HepG2 (cell line): ENCODE data around the gene CHMP5. TPM values are rescaled to one million over a fixed set of nuclear protein-coding genes. Genes with fewer than 3 reads are reported as not detected.

ENCODE experiments used
- ATF1 ChIP-seq: IDR thresholded peaks from 2 replicates; pipeline ENCODE4 v1.6.1; 2016; ENCODE audit warnings: mild to moderate bottlenecking, control low read depth
- EP300 ChIP-seq, 3 experiments: sonication (generic) in 1 of 3; formaldehyde crosslinking in 1 of 3; IDR thresholded peaks; 2 replicates each; pipeline versions ENCODE4 v1.5.1 to v1.6.1; 2011 to 2020; ENCODE audit warnings: low read depth in 2 of 3, low read length in 2 of 3, borderline replicate concordance in 1 of 3, improper control_type of control experiment in 1 of 3, mild to moderate bottlenecking in 1 of 3, missing genetic modification reagents in 1 of 3, moderate library complexity in 1 of 3
- FOXO1 ChIP-seq: sonication (generic); formaldehyde crosslinking; IDR thresholded peaks from 2 replicates; pipeline ENCODE4 v1.4.0; 2020; ENCODE audit warnings: missing genetic modification reagents
- GZF1 ChIP-seq: sonication (generic); formaldehyde crosslinking; IDR thresholded peaks from 2 replicates; pipeline ENCODE4 v1.5.1; 2020; ENCODE audit warnings: mild to moderate bottlenecking, missing genetic modification reagents
- HNF4G ChIP-seq, 2 experiments: sonication (generic) in 1 of 2; formaldehyde crosslinking in 1 of 2; IDR thresholded peaks; 2 replicates each; pipeline versions ENCODE4 v1.4.0 to v1.6.1; 2011 to 2020; ENCODE audit warnings: borderline replicate concordance in 2 of 2, low read depth in 2 of 2, mild to moderate bottlenecking in 2 of 2, low read length in 1 of 2, missing genetic modification reagents in 1 of 2, moderate library complexity in 1 of 2
- MZF1 ChIP-seq: sonication (generic); formaldehyde crosslinking; IDR thresholded peaks from 2 replicates; pipeline ENCODE4 v1.8.1; 2023; ENCODE audit warnings: mild to moderate bottlenecking, missing genetic modification reagents, borderline replicate concordance
- SALL1 ChIP-seq: sonication (generic); formaldehyde crosslinking; IDR thresholded peaks from 2 replicates; pipeline ENCODE4 v1.8.0; 2022; ENCODE audit warnings: mild to moderate bottlenecking, missing genetic modification reagents
- SNAPC2 ChIP-seq: sonication (generic); formaldehyde crosslinking; IDR thresholded peaks from 2 replicates; pipeline ENCODE4 v1.8.1; 2022; ENCODE audit warnings: mild to moderate bottlenecking, missing genetic modification reagents
- ZFP82 ChIP-seq: sonication (generic); formaldehyde crosslinking; IDR thresholded peaks from 2 replicates; pipeline ENCODE4 v1.5.1; 2020; ENCODE audit warnings: mild to moderate bottlenecking, missing genetic modification reagents, borderline replicate concordance
- ZNF143 ChIP-seq: sonication (generic); formaldehyde crosslinking; IDR thresholded peaks from 2 replicates; pipeline ENCODE4 v1.4.0; 2020; ENCODE audit warnings: missing genetic modification reagents
- ZNF557 ChIP-seq: sonication (generic); formaldehyde crosslinking; IDR thresholded peaks from 2 replicates; pipeline ENCODE4 v1.4.0; 2020; ENCODE audit warnings: missing genetic modification reagents
- ZNF782 ChIP-seq: sonication (generic); formaldehyde crosslinking; IDR thresholded peaks from 2 replicates; pipeline ENCODE4 v1.4.0; 2020; ENCODE audit warnings: missing genetic modification reagents, mild to moderate bottlenecking, borderline replicate concordance
- ZNF883 ChIP-seq: sonication (generic); formaldehyde crosslinking; IDR thresholded peaks from 2 replicates; pipeline ENCODE4 v1.5.1; 2020; ENCODE audit warnings: mild to moderate bottlenecking, missing genetic modification reagents; ENCODE audit errors: not compliant biosample characterization
- polyA plus RNA-seq, 8 experiments: library from polyadenylated mRNA; depleted of rRNA in 3 of 8; stranded (reverse) in 7 of 8; unstranded in 1 of 8; fragments of >200 nt; fragmentation: Illumina TruSeq in 4 of 8; extraction: Trizol in 4 of 8; gene quantifications; 2 replicates each; pipeline versions ENCODE4 v1.2.1 to v1.2.3, GENCODE V29; 2011 to 2016; ENCODE audit warnings: low read depth in 4 of 8, missing spikeins in 1 of 8, mixed read lengths in 1 of 8; ENCODE audit not compliant: insufficient read depth in 1 of 8
- total RNA-seq, 5 experiments: library from RNA; depleted of rRNA; stranded (reverse); fragments of >200 nt; fragmentation: Illumina TruSeq; extraction: Trizol; gene quantifications; 2 replicates each; pipeline ENCODE4 v1.2.3, GENCODE V29; 2016; ENCODE audit warnings: low read depth in 1 of 5
- TF ChIP-seq, protein P1 (sequence below): sonication (generic); formaldehyde crosslinking; IDR thresholded peaks from 2 replicates; pipeline ENCODE4 v1.8.1; 2022; ENCODE audit warnings: mild to moderate bottlenecking, missing genetic modification reagents
- TF ChIP-seq, protein P2 (sequence below): sonication (generic); formaldehyde crosslinking; IDR thresholded peaks from 2 replicates; pipeline ENCODE4 v1.4.0; 2020; ENCODE audit warnings: missing genetic modification reagents, borderline replicate concordance
- TF ChIP-seq, protein P3 (sequence below): IDR thresholded peaks from 2 replicates; pipeline ENCODE4 v1.6.1; 2018; ENCODE audit warnings: missing genetic modification reagents, mild to moderate bottlenecking, missing compliant biosample characterization
- TF ChIP-seq, protein P4 (sequence below): conservative IDR thresholded peaks from 2 replicates; pipeline ENCODE4 v1.6.1; 2018; ENCODE audit warnings: missing genetic modification reagents
- TF ChIP-seq, protein P5 (sequence below): IDR thresholded peaks from 2 replicates; pipeline ENCODE4 v1.4.0; 2020; ENCODE audit warnings: mild to moderate bottlenecking, missing genetic modification reagents

CHMP5 gene
- total and polyA plus RNA-seq, 2 of the 13 experiments (the other 11 are each of a cell fraction or from before 2014, with no cell fraction given), result 46.0 to 57.3 TPM

DNA sequence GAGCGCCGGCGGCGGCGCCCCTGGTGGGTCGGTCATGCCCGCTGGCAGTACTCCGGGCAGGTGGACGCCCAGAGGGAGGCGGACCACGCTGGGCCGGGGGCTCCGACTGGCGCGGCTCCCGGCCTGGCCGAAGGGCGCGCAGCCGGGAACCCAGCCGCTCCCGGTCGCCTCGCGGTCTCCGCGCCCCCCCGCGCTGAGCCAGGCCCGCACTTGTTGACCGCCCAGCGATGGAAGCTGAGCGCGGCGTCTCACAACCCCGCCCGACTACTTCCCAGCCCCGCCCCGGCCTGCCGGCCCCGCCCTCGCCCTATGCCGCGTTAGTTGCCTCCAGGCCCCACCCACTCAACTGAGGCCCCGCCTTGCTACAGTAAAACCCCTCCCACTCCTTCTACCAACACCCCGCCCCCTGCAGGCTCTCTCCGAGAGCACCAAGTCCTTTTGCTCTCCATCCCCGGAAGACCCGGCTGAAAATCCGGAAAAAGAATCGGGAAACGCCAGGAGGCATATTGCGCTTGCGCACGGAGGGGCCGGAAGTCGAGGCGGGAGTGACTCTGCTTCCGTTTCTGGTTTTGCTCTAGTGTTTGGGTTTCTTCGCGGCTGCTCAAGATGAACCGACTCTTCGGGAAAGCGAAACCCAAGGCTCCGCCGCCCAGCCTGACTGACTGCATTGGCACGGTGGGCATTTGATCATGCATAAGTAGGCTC lies at the start of gene CHMP5, which contains the start of gene BAG1 (continued):
- TF ChIP-seq, protein P1, sequence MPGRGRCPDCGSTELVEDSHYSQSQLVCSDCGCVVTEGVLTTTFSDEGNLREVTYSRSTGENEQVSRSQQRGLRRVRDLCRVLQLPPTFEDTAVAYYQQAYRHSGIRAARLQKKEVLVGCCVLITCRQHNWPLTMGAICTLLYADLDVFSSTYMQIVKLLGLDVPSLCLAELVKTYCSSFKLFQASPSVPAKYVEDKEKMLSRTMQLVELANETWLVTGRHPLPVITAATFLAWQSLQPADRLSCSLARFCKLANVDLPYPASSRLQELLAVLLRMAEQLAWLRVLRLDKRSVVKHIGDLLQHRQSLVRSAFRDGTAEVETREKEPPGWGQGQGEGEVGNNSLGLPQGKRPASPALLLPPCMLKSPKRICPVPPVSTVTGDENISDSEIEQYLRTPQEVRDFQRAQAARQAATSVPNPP (CRISPR knock-in tag), result no peak; the same call in 1 of the 2 replicates
- no peak for TF ChIP-seq SNAPC2
- peak; percentile 61; the same call in 1 of the 2 replicates for TF ChIP-seq SALL1
- no peak for TF ChIP-seq ATF1
- TF ChIP-seq ZNF143 (CRISPR knock-in tag), result no peak
- no peak for TF ChIP-seq EP300 (IDR thresholded peaks at IDR 0.05; ENCODE audit: low read depth in 2 of 2, low read length in 2 of 2)
- TF ChIP-seq EP300 (CRISPR knock-in tag; IDR thresholded peaks at IDR 0.05; ENCODE audit: borderline replicate concordance), result no peak
- no peak for TF ChIP-seq MZF1
- TF ChIP-seq GZF1 (CRISPR knock-in tag), result no peak
- TF ChIP-seq, protein P2, sequence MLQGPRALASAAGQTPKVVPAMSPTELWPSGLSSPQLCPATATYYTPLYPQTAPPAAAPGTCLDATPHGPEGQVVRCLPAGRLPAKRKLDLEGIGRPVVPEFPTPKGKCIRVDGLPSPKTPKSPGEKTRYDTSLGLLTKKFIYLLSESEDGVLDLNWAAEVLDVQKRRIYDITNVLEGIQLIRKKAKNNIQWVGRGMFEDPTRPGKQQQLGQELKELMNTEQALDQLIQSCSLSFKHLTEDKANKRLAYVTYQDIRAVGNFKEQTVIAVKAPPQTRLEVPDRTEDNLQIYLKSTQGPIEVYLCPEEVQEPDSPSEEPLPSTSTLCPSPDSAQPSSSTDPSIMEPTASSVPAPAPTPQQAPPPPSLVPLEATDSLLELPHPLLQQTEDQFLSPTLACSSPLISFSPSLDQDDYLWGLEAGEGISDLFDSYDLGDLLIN (CRISPR knock-in tag), result peak; percentile 43; the same call in 1 of the 2 replicates
- TF ChIP-seq ZFP82 (CRISPR knock-in tag), result peak; percentile 71; the same call in 1 of the 2 replicates
- no peak for TF ChIP-seq ZNF782 (CRISPR knock-in tag)
- no peak for TF ChIP-seq ZNF883 (CRISPR knock-in tag)
- TF ChIP-seq HNF4G (IDR thresholded peaks at IDR 0.05; ENCODE audit: borderline replicate concordance, low read depth, low read length), result no peak
- no peak for TF ChIP-seq HNF4G (CRISPR knock-in tag; IDR thresholded peaks at IDR 0.05; ENCODE audit: borderline replicate concordance, low read depth)
- TF ChIP-seq, protein P3, sequence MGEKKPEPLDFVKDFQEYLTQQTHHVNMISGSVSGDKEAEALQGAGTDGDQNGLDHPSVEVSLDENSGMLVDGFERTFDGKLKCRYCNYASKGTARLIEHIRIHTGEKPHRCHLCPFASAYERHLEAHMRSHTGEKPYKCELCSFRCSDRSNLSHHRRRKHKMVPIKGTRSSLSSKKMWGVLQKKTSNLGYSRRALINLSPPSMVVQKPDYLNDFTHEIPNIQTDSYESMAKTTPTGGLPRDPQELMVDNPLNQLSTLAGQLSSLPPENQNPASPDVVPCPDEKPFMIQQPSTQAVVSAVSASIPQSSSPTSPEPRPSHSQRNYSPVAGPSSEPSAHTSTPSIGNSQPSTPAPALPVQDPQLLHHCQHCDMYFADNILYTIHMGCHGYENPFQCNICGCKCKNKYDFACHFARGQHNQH (CRISPR knock-in tag), result peak; percentile 20; the same call in 1 of the 2 replicates
- no peak for TF ChIP-seq FOXO1 (CRISPR knock-in tag)
- TF ChIP-seq, protein P4, sequence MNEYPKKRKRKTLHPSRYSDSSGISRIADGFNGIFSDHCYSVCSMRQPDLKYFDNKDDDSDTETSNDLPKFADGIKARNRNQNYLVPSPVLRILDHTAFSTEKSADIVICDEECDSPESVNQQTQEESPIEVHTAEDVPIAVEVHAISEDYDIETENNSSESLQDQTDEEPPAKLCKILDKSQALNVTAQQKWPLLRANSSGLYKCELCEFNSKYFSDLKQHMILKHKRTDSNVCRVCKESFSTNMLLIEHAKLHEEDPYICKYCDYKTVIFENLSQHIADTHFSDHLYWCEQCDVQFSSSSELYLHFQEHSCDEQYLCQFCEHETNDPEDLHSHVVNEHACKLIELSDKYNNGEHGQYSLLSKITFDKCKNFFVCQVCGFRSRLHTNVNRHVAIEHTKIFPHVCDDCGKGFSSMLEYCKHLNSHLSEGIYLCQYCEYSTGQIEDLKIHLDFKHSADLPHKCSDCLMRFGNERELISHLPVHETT, result no peak
- TF ChIP-seq, protein P5, sequence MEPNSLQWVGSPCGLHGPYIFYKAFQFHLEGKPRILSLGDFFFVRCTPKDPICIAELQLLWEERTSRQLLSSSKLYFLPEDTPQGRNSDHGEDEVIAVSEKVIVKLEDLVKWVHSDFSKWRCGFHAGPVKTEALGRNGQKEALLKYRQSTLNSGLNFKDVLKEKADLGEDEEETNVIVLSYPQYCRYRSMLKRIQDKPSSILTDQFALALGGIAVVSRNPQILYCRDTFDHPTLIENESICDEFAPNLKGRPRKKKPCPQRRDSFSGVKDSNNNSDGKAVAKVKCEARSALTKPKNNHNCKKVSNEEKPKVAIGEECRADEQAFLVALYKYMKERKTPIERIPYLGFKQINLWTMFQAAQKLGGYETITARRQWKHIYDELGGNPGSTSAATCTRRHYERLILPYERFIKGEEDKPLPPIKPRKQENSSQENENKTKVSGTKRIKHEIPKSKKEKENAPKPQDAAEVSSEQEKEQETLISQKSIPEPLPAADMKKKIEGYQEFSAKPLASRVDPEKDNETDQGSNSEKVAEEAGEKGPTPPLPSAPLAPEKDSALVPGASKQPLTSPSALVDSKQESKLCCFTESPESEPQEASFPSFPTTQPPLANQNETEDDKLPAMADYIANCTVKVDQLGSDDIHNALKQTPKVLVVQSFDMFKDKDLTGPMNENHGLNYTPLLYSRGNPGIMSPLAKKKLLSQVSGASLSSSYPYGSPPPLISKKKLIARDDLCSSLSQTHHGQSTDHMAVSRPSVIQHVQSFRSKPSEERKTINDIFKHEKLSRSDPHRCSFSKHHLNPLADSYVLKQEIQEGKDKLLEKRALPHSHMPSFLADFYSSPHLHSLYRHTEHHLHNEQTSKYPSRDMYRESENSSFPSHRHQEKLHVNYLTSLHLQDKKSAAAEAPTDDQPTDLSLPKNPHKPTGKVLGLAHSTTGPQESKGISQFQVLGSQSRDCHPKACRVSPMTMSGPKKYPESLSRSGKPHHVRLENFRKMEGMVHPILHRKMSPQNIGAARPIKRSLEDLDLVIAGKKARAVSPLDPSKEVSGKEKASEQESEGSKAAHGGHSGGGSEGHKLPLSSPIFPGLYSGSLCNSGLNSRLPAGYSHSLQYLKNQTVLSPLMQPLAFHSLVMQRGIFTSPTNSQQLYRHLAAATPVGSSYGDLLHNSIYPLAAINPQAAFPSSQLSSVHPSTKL, result no peak
- no peak for TF ChIP-seq ZNF557 (CRISPR knock-in tag)
